Upper lobe of right lung (tissue), 1 donor: Measurements from ENCODE around the gene MCM7. TPM values are rescaled to one million over a fixed set of nuclear protein-coding genes. Genes with fewer than 3 reads are reported as not detected.

Source experiments
- ATAC-seq: fragments of 200-7000 bp; cut with Tn5 transposase; one replicate; pipeline ENCODE4 v1.9.1; 2020; ENCODE audit warnings: mild to moderate bottlenecking, moderate library complexity
- DNase-seq: peaks from one replicate; pipeline ENCODE4 v3.0.0-alpha.2; 2020
- H3K27ac ChIP-seq: fragments of 200-600 bp; one replicate; pipeline ENCODE4 v1.8.0; 2022
- H3K27me3 ChIP-seq: fragments of 200-600 bp; one replicate; pipeline ENCODE4 v1.8.0; 2022; ENCODE audit warnings: mild to moderate bottlenecking
- H3K36me3 ChIP-seq: fragments of 200-600 bp; one replicate; pipeline ENCODE4 v1.8.0; 2022
- H3K4me1 ChIP-seq: fragments of 200-600 bp; one replicate; pipeline ENCODE4 v1.8.0; 2022
- H3K4me3 ChIP-seq: fragments of 200-600 bp; one replicate; pipeline ENCODE4 v1.8.0; 2022; ENCODE audit warnings: mild to moderate bottlenecking
- H3K9me3 ChIP-seq: fragments of 200-600 bp; one replicate; pipeline ENCODE4 v1.8.0; 2022
- CTCF ChIP-seq: fragments of 200-600 bp; IDR thresholded peaks from one replicate; pipeline ENCODE4 v1.8.0; 2022; ENCODE audit warnings: antibody characterized with exemption
- intact Hi-C: fragments of 100-400 bp; cut with DNase I; formaldehyde crosslinking; loops from one replicate; pipeline ENCODE4 v1.11.0; 2022
- total RNA-seq: library from RNA; stranded (reverse); fragmentation: NEBNext Ultra II Directional; extraction: Animal tissue kit (Norgen Biotek cat#: 25700); gene quantifications from one replicate; pipeline ENCODE4 v1.2.1, GENCODE V29; 2021
- donor health status: DM: no; HTN: yes; CAD: no; lungs with severe emphysema.

MCM7 gene
- total RNA-seq, 1 donor from 2014 or later = 48.7 TPM

GRCh38 chr7:100111156-100111555, 10.0 kb upstream of the MCM7 start:
- ATAC-seq = no peak
- Histone ChIP-seq H3K27me3 (no peaks in the 10 kb centered on the region), H3K4me1 (no peaks in the 10 kb centered on the region), H3K4me3 (no peak overlapping the region), H3K36me3 (peaks cover 71% of the 10 kb centered on the region), H3K27ac (no peak overlapping the region), H3K9me3 (no peaks in the 10 kb centered on the region)
- no peak for DNase-seq
- intact Hi-C loops = no loop called here
- TF ChIP-seq CTCF = no peak

- H3K9me3 ChIP-seq = no peaks in the 10 kb centered on the region
- no peaks in the 10 kb centered on the region for H3K4me1 ChIP-seq
- DNase-seq (no peak), ATAC-seq (no peak)
- TF ChIP-seq CTCF = no peak
- no peak overlapping the region for H3K27ac ChIP-seq
- intact Hi-C loops = no loop called here
- H3K4me3 ChIP-seq = no peak overlapping the region
- no peaks in the 10 kb centered on the region for H3K27me3 ChIP-seq
- peaks cover 85% of the 10 kb centered on the region for H3K36me3 ChIP-seq
These were observed 8.4 kb upstream of the MCM7 start for GRCh38 chr7:100109521-100110163.

GRCh38 chr7:100107890-100108289, 6.7 kb upstream of the MCM7 start:
- intact Hi-C loops = no loop called here
- Histone ChIP-seq H3K27me3 (no peaks in the 10 kb centered on the region), H3K9me3 (no peaks in the 10 kb centered on the region), H3K27ac (no peak overlapping the region), H3K4me1 (no peaks in the 10 kb centered on the region), H3K36me3 (peaks cover 83% of the 10 kb centered on the region), H3K4me3 (no peak overlapping the region)
- no peak for TF ChIP-seq CTCF
- no peak for ATAC-seq
- no peak for DNase-seq

- Histone ChIP-seq H3K27ac (no peak overlapping the region), H3K36me3 (peaks cover 78% of the 10 kb centered on the region), H3K4me3 (no peak overlapping the region), H3K9me3 (no peaks in the 10 kb centered on the region), H3K4me1 (peaks cover 4% of the 10 kb centered on the region), H3K27me3 (no peaks in the 10 kb centered on the region)
- intact Hi-C loops = no loop called here
- no peak for ATAC-seq
- TF ChIP-seq CTCF = no peak
- no peak for DNase-seq
These were observed 6.0 kb upstream of the MCM7 start for GRCh38 chr7:100107125-100107737.

GRCh38 chr7:100106633-100107032, 5.4 kb upstream of the MCM7 start:
- no peaks in the 10 kb centered on the region for H3K9me3 ChIP-seq
- peaks cover 7% of the 10 kb centered on the region for H3K4me1 ChIP-seq
- ATAC-seq (no peak), DNase-seq (no peak)
- no peak overlapping the region for H3K4me3 ChIP-seq
- no peak overlapping the region for H3K27ac ChIP-seq
- H3K36me3 ChIP-seq = peaks cover 72% of the 10 kb centered on the region
- no peaks in the 10 kb centered on the region for H3K27me3 ChIP-seq
- no peak for TF ChIP-seq CTCF
- intact Hi-C loops = no loop called here
